PFSK-1 (cell line): ENCODE measurements around the gene PCLO.

ENCODE experiments used
- POLR2AphosphoS5 ChIP-seq: IDR thresholded peaks from 2 replicates; pipeline ENCODE4 v1.6.1; 2012; ENCODE audit warnings: low read depth, mild to moderate bottlenecking, control low read depth, low read length, moderate library complexity
- TAF1 ChIP-seq: IDR thresholded peaks from 2 replicates; pipeline ENCODE4 v1.6.1; 2012; ENCODE audit warnings: low read length, control low read depth, borderline replicate concordance; ENCODE audit not compliant: insufficient read depth

DNA sequence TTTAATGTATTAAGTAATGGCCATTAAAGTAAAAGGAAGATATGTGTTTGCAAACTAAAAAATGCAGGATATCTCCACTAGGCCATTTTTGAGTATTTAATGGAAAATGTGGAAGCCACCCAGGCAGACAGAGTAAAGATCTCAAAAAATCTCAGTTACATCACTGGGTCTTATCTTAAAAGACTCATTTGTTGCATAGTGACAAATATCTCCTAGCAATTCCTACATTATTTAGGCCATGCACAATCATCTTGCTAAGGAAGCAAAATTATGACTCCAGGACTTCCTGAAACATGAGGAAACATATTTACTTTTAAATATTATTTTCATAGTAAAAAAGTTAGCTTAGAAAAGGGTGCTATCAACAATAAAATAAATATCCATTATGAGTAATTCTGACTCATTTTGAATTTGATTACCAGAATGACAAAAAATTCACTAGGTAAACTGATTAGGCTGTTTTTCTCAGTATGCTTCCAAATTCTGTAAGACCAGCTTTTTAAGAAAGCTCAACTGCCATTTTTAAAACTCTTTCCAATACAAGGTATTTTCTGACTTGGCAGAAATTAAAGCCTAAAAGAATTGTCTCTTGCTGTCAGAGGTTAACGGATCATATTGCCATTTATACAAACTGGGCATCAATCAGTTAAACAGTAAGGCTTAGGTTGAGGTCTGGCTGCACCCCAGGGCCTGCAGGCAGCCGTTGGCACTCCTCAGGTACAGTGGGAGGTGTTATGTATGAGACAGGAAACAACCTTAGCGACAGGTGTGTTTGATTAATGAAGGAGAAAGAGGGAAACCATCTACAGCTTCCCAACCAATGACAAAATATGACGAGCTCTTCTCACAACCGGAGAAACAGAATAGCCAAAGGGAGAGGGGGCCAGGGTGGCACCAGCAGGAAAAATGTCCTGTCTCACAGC is 31.8 kb downstream of the PCLO start:
- no peak for TF ChIP-seq TAF1
- no peak for TF ChIP-seq POLR2AphosphoS5
